ENCODE measurements around the gene SLC12A5.

SLC12A5 gene

DNA sequence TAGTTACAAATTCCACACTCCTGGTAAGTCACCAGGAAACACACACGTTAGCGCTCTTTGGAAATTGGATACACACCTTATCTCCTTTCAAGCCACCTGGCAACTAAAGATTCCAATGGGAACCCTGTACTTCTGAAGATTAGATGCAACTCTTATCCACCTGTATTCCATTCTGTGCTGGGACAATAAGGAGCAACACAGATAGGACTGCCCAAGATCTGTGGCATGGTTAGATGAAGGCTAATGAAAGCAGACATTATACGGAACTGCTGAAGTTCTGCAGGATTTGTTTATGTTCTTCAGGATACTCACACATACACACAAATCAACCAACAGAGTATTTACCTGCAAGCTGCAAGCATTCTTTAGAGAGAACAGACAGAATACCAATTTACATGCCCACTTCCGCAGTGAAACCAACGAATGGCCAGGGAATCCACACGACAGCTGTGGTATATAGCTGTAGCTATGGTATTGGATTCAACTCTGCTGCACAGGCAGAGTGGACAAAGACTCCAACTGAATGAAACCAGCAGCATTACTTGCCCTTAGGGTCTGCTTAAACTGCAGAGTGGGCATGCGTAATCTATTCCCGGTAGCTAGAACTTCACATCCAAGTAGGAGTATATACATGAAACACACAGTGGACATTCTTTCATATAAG lies 48.8 kb downstream of the SLC12A5 start:
- peaks cover 9 to 17% of the 10 kb centered on the region in 2 donors for H3K4me1 ChIP-seq (ENCODE audit: control insufficient read depth in 2 of 2, insufficient read depth in 1 of 2, low read depth in 1 of 2, low read length in 2 of 2)
- H2BK5ac ChIP-seq (ENCODE audit: low read length) = no peak overlapping the region
- no peak overlapping the region for H3K27ac ChIP-seq (replicated peaks; ENCODE audit: low read length)
- no peaks in the 10 kb centered on the region for H3K27me3 ChIP-seq (ENCODE audit: control insufficient read depth in 3 of 3, insufficient read depth in 3 of 3, low read depth in 1 of 3, low read length in 3 of 3)
- peaks cover 0 to 3% of the 10 kb centered on the region in 2 donors for H3K9me3 ChIP-seq (replicated peaks in 1 of 2; ENCODE audit: control insufficient read depth in 2 of 2, insufficient read depth in 1 of 2, low read depth in 1 of 2, low read length in 2 of 2)
- H2BK12ac ChIP-seq (ENCODE audit: low read length) = no peak overlapping the region
- no peak overlapping the region for H3K4me3 ChIP-seq (ENCODE audit: low read length in 2 of 2)
- no peak overlapping the region for H4K8ac ChIP-seq (ENCODE audit: low read depth, low read length)
- H2BK120ac ChIP-seq (ENCODE audit: low read depth, low read length) = no peak overlapping the region
- DNase-seq (ENCODE audit: low spot score) = no peak
- H2AK5ac ChIP-seq (ENCODE audit: low read depth, low read length) = no peak overlapping the region
- H3K36me3 ChIP-seq (replicated peaks in 1 of 2; ENCODE audit: control insufficient read depth in 2 of 2, insufficient read depth in 2 of 2, low read length in 2 of 2) = peaks cover 7 to 71% of the 10 kb centered on the region in 2 donors
- no peak overlapping the region for H4K91ac ChIP-seq (ENCODE audit: low read depth, low read length, poor library complexity)
- H3K4me2 ChIP-seq (ENCODE audit: insufficient read depth, low read length, poor library complexity, severe bottlenecking) = no peak overlapping the region
- no peak overlapping the region for H3K9ac ChIP-seq (ENCODE audit: low read depth, low read length, poor library complexity)
- no peak overlapping the region for H3K14ac ChIP-seq (ENCODE audit: low read length)
- no peak overlapping the region for H3K4ac ChIP-seq (ENCODE audit: low read length)
- no peak overlapping the region for H2BK15ac ChIP-seq (ENCODE audit: low read length)
- H2AFZ ChIP-seq (ENCODE audit: low read length) = no peak overlapping the region
- no peak overlapping the region for H3K23ac ChIP-seq (ENCODE audit: low read depth, low read length, poor library complexity)
- no CpG with 5 or more reads among the region's 8 CpGs for WGBS, 2 donors (ENCODE audit: extremely low coverage in 2 of 2, insufficient read length in 2 of 2, insufficient replicate concordance in 1 of 2)
- peaks cover 8% of the 10 kb centered on the region for H3K79me1 ChIP-seq (ENCODE audit: low read depth, low read length)
- no peak overlapping the region for H3K18ac ChIP-seq (ENCODE audit: low read length)

GRCh38 chr20:46078954-46079353 lies 49.9 kb downstream of the SLC12A5 start:
- no peak overlapping the region for H2BK120ac ChIP-seq (ENCODE audit: low read depth, low read length)
- H3K14ac ChIP-seq (ENCODE audit: low read length) = no peak overlapping the region
- H3K9me3 ChIP-seq (replicated peaks in 1 of 2; ENCODE audit: control insufficient read depth in 2 of 2, insufficient read depth in 1 of 2, low read depth in 1 of 2, low read length in 2 of 2) = no peaks in the 10 kb centered on the region
- no peak overlapping the region for H4K91ac ChIP-seq (ENCODE audit: low read depth, low read length, poor library complexity)
- H2BK12ac ChIP-seq (ENCODE audit: low read length) = no peak overlapping the region
- no peak overlapping the region for H3K18ac ChIP-seq (ENCODE audit: low read length)
- no peak overlapping the region for H3K27ac ChIP-seq (replicated peaks; ENCODE audit: low read length)
- H3K23ac ChIP-seq (ENCODE audit: low read depth, low read length, poor library complexity) = no peak overlapping the region
- no peak overlapping the region for H2AK5ac ChIP-seq (ENCODE audit: low read depth, low read length)
- no peak for DNase-seq (ENCODE audit: low spot score)
- H3K4me3 ChIP-seq (ENCODE audit: low read length in 2 of 2) = no peak overlapping the region
- no peak overlapping the region for H2BK5ac ChIP-seq (ENCODE audit: low read length)
- H3K36me3 ChIP-seq (replicated peaks in 1 of 2; ENCODE audit: control insufficient read depth in 2 of 2, insufficient read depth in 2 of 2, low read length in 2 of 2) = peaks cover 7 to 61% of the 10 kb centered on the region in 2 donors
- WGBS, 2 donors (ENCODE audit: extremely low coverage in 2 of 2, insufficient read length in 2 of 2, insufficient replicate concordance in 1 of 2) = no CpG with 5 or more reads among the region's 7 CpGs
- no peak overlapping the region for H4K8ac ChIP-seq (ENCODE audit: low read depth, low read length)
- H3K9ac ChIP-seq (ENCODE audit: low read depth, low read length, poor library complexity) = no peak overlapping the region
- no peak overlapping the region for H2AFZ ChIP-seq (ENCODE audit: low read length)
- no peak overlapping the region for H2BK15ac ChIP-seq (ENCODE audit: low read length)
- H3K27me3 ChIP-seq (ENCODE audit: control insufficient read depth in 3 of 3, insufficient read depth in 3 of 3, low read depth in 1 of 3, low read length in 3 of 3) = no peaks in the 10 kb centered on the region
- H3K4me1 ChIP-seq (ENCODE audit: control insufficient read depth in 2 of 2, insufficient read depth in 1 of 2, low read depth in 1 of 2, low read length in 2 of 2) = peaks cover 9 to 10% of the 10 kb centered on the region in 2 donors
- H3K79me1 ChIP-seq (ENCODE audit: low read depth, low read length) = peaks cover 8% of the 10 kb centered on the region
- no peak overlapping the region for H3K4me2 ChIP-seq (ENCODE audit: insufficient read depth, low read length, poor library complexity, severe bottlenecking)
- H3K4ac ChIP-seq (ENCODE audit: low read length) = no peak overlapping the region

DNA sequence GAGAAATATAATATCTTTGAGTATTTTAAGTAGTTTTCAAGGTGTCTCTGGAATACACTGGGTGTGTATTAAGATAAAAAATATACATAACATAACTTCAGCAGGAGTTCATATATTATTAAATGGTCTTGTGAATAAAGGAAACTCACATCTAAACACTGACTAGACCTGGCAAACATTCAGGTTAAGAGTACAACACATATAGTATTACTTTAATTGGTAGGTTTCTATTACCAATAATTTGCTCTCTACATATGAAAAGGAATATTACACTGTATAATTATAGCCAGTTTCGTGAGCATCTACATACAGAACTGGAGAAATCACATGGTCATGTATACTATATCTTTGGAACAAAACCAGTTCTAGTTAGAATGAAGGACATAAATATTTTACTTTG lies 52.1 kb downstream of the SLC12A5 start:
- WGBS, 2 donors (ENCODE audit: extremely low coverage in 2 of 2, insufficient read length in 2 of 2, insufficient replicate concordance in 1 of 2) = no CpG with 5 or more reads among the region's 1 CpG
- Histone ChIP-seq H3K4me3 (ENCODE audit: low read length in 2 of 2) (no peak overlapping the region), H2BK12ac (ENCODE audit: low read length) (no peak overlapping the region), H2BK120ac (ENCODE audit: low read depth, low read length) (no peak overlapping the region), H3K14ac (ENCODE audit: low read length) (no peak overlapping the region), H4K8ac (ENCODE audit: low read depth, low read length) (no peak overlapping the region), H3K27me3 (ENCODE audit: control insufficient read depth in 3 of 3, insufficient read depth in 3 of 3, low read depth in 1 of 3, low read length in 3 of 3) (no peaks in the 10 kb centered on the region), H3K9me3 (replicated peaks in 1 of 2; ENCODE audit: control insufficient read depth in 2 of 2, insufficient read depth in 1 of 2, low read depth in 1 of 2, low read length in 2 of 2) (no peaks in the 10 kb centered on the region), H3K23ac (ENCODE audit: low read depth, low read length, poor library complexity) (no peak overlapping the region), H2BK15ac (ENCODE audit: low read length) (no peak overlapping the region), H3K4me1 (ENCODE audit: control insufficient read depth in 2 of 2, insufficient read depth in 1 of 2, low read depth in 1 of 2, low read length in 2 of 2) (no peaks in the 10 kb centered on the region), H3K27ac (replicated peaks; ENCODE audit: low read length) (no peak overlapping the region), H3K4ac (ENCODE audit: low read length) (no peak overlapping the region), H2BK5ac (ENCODE audit: low read length) (no peak overlapping the region), H3K18ac (ENCODE audit: low read length) (no peak overlapping the region), H3K79me1 (ENCODE audit: low read depth, low read length) (peaks cover 8% of the 10 kb centered on the region), H3K4me2 (ENCODE audit: insufficient read depth, low read length, poor library complexity, severe bottlenecking) (no peak overlapping the region), H2AK5ac (ENCODE audit: low read depth, low read length) (no peak overlapping the region), H2AFZ (ENCODE audit: low read length) (no peak overlapping the region), H3K9ac (ENCODE audit: low read depth, low read length, poor library complexity) (no peak overlapping the region), H3K36me3 (replicated peaks in 1 of 2; ENCODE audit: control insufficient read depth in 2 of 2, insufficient read depth in 2 of 2, low read length in 2 of 2) (peaks cover 7 to 43% of the 10 kb centered on the region in 2 donors), H4K91ac (ENCODE audit: low read depth, low read length, poor library complexity) (no peak overlapping the region)
- DNase-seq (ENCODE audit: low spot score) = no peak

DNA sequence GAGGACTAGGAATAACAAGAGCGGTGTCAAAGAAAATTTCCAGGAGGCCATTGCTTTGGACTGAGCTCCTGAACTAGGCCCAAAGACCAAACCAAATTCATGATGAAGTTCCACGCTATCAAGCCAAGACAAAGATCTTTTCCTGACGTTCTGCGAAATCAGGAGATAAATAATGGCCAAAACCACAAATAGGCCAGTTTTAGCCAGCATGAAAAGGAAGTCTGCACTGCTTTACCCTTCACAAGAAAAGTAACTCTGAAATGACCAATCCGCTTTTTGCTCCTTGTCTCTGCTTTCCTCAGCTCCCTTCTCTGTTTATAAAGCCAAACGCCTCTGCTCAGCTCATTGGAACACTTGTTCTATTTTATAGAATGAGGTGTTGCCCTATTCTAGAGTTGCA lies 54.1 kb downstream of the SLC12A5 start:
- Histone ChIP-seq H3K79me1 (ENCODE audit: low read depth, low read length) (peaks cover 3% of the 10 kb centered on the region), H2BK120ac (ENCODE audit: low read depth, low read length) (no peak overlapping the region), H3K23ac (ENCODE audit: low read depth, low read length, poor library complexity) (no peak overlapping the region), H2BK15ac (ENCODE audit: low read length) (no peak overlapping the region), H4K8ac (ENCODE audit: low read depth, low read length) (no peak overlapping the region), H3K4me1 (ENCODE audit: control insufficient read depth in 2 of 2, insufficient read depth in 1 of 2, low read depth in 1 of 2, low read length in 2 of 2) (peaks cover 0 to 7% of the 10 kb centered on the region in 2 donors), H3K27me3 (ENCODE audit: control insufficient read depth in 3 of 3, insufficient read depth in 3 of 3, low read depth in 1 of 3, low read length in 3 of 3) (no peaks in the 10 kb centered on the region), H3K4ac (ENCODE audit: low read length) (no peak overlapping the region), H3K9me3 (replicated peaks in 1 of 2; ENCODE audit: control insufficient read depth in 2 of 2, insufficient read depth in 1 of 2, low read depth in 1 of 2, low read length in 2 of 2) (no peaks in the 10 kb centered on the region), H3K4me3 (ENCODE audit: low read length in 2 of 2) (no peak overlapping the region), H2BK12ac (ENCODE audit: low read length) (no peak overlapping the region), H3K36me3 (replicated peaks in 1 of 2; ENCODE audit: control insufficient read depth in 2 of 2, insufficient read depth in 2 of 2, low read length in 2 of 2) (peaks cover 4 to 30% of the 10 kb centered on the region in 2 donors), H3K18ac (ENCODE audit: low read length) (no peak overlapping the region), H3K14ac (ENCODE audit: low read length) (no peak overlapping the region), H3K4me2 (ENCODE audit: insufficient read depth, low read length, poor library complexity, severe bottlenecking) (no peak overlapping the region), H2BK5ac (ENCODE audit: low read length) (no peak overlapping the region), H3K9ac (ENCODE audit: low read depth, low read length, poor library complexity) (no peak overlapping the region), H2AFZ (ENCODE audit: low read length) (no peak overlapping the region), H3K27ac (replicated peaks; ENCODE audit: low read length) (no peak overlapping the region), H2AK5ac (ENCODE audit: low read depth, low read length) (no peak overlapping the region), H4K91ac (ENCODE audit: low read depth, low read length, poor library complexity) (no peak overlapping the region)
- DNase-seq (ENCODE audit: low spot score) = no peak
- WGBS, 2 donors (ENCODE audit: extremely low coverage in 2 of 2, insufficient read length in 2 of 2, insufficient replicate concordance in 1 of 2) = no CpG with 5 or more reads among the region's 6 CpGs
